SJSA1 (cell line): ENCODE measurements around the gene GNB1. TPM values are rescaled to one million over a fixed set of nuclear protein-coding genes. Genes with fewer than 3 reads are reported as not detected.

Source experiments
- DNase-seq, 2 experiments: peaks; one replicate each; pipeline ENCODE4 v3.0.0-alpha.2; 2015 to 2020; ENCODE audit warnings: low spot score in 2 of 2, low read depth in 1 of 2
- H3K27ac ChIP-seq: fragments of 250-450 bp; sonication (Bioruptor Pico); 2 replicates; pipeline ENCODE4 v1.5.1; 2020; ENCODE audit warnings: mild to moderate bottlenecking, moderate library complexity
- H3K27me3 ChIP-seq: fragments of 250-450 bp; sonication (Bioruptor Pico); replicated peaks from 2 replicates; pipeline ENCODE4 v1.5.1; 2020; ENCODE audit warnings: mild to moderate bottlenecking, moderate library complexity
- H3K36me3 ChIP-seq: fragments of 250-450 bp; sonication (Bioruptor Pico); 2 replicates; pipeline ENCODE4 v1.5.1; 2020; ENCODE audit warnings: mild to moderate bottlenecking
- H3K4me1 ChIP-seq: fragments of 250-450 bp; sonication (Bioruptor Pico); replicated peaks from 2 replicates; pipeline ENCODE4 v1.6.1; 2021; ENCODE audit warnings: mild to moderate bottlenecking
- H3K4me3 ChIP-seq: fragments of 250-450 bp; sonication (Bioruptor Pico); 2 replicates; pipeline ENCODE4 v1.5.1; 2020; ENCODE audit warnings: mild to moderate bottlenecking
- H3K9me3 ChIP-seq: fragments of 250-450 bp; sonication (Bioruptor Pico); replicated peaks from 2 replicates; pipeline ENCODE4 v1.5.1; 2020; ENCODE audit warnings: mild to moderate bottlenecking
- total RNA-seq: library from RNA; depleted of rRNA; stranded (reverse); fragments of >200 nt; shearing (Covaris generic); gene quantifications from 2 replicates; pipeline ENCODE4 v1.2.3, GENCODE V29; 2014

GNB1 gene
- total RNA-seq, 1 experiment from 2014 or later = 98.9 TPM

DNA sequence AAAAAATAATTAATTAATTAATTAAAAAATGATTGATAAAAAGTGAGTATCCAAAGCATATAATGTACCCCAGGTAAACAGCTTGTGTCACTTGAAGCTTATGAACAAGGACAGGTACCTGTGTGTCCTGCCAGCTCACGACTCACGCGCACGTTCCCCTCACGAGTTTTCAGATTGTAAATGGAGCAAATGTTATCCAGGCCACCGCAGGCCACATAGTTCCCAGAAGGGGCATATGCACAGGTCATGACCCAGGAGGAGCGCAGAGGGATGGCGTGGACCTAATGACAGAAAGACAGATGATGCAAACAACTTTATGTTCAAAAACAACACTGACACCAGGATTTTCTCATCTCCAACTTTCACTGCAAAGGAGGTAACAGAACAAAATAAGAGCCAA is 86.6 kb downstream of the GNB1 start:
- no peak for DNase-seq
- Histone ChIP-seq H3K36me3 (peaks cover 95% of the 10 kb centered on the region), H3K4me1 (peaks cover 11% of the 10 kb centered on the region; the same call in 1 of the 2 replicates), H3K9me3 (no peaks in the 10 kb centered on the region), H3K27me3 (no peaks in the 10 kb centered on the region), H3K27ac (no peak overlapping the region), H3K4me3 (no peak overlapping the region)

DNA sequence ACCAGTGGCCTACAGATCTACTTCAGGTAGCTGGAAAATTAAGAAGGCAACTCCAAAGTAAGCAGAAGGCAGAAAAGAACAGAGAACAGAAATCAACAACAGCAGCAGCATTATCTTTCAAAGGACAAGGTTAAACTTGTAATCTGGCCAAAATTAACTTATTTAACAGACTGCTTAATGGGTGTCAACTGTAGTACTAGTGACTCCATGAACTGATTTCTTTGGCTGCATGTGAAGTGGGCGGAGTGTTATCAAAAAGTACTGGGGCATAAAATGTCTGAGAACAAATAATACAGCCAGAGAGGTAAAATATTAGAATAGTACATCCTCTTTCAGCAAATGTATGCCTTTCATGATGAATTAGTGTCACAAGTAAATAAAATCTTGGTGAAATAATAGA is 88.0 kb downstream of the GNB1 start:
- DNase-seq = no peak
- Histone ChIP-seq H3K36me3 (peaks cover 97% of the 10 kb centered on the region), H3K27ac (no peak overlapping the region), H3K4me1 (peaks cover 7% of the 10 kb centered on the region; the same call in 1 of the 2 replicates), H3K27me3 (no peaks in the 10 kb centered on the region), H3K4me3 (no peak overlapping the region), H3K9me3 (no peaks in the 10 kb centered on the region)

DNA sequence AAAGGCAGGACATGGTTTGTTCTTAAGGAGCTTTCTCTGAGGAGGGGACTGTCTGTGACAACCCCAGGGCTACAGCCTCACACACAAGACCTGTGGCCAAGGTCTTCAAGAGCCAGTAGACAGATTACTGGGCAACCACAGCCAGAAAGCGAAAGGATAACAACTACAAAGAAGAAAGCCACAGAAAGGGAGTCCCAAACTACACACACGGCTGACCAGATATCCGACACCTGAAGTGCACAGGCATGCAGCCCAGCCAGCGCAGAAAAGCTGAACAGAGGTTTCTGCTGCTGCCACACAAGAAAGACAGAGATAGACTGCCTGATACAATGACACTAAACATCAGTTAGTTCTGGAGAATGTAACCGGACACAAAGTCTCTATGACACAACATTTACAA is 91.2 kb downstream of the GNB1 start:
- no peak overlapping the region for H3K27ac ChIP-seq
- peaks cover 100% of the 10 kb centered on the region for H3K36me3 ChIP-seq
- no peak overlapping the region for H3K4me3 ChIP-seq
- no peaks in the 10 kb centered on the region for H3K4me1 ChIP-seq
- DNase-seq = no peak
- no peaks in the 10 kb centered on the region for H3K27me3 ChIP-seq
- no peaks in the 10 kb centered on the region for H3K9me3 ChIP-seq

DNA sequence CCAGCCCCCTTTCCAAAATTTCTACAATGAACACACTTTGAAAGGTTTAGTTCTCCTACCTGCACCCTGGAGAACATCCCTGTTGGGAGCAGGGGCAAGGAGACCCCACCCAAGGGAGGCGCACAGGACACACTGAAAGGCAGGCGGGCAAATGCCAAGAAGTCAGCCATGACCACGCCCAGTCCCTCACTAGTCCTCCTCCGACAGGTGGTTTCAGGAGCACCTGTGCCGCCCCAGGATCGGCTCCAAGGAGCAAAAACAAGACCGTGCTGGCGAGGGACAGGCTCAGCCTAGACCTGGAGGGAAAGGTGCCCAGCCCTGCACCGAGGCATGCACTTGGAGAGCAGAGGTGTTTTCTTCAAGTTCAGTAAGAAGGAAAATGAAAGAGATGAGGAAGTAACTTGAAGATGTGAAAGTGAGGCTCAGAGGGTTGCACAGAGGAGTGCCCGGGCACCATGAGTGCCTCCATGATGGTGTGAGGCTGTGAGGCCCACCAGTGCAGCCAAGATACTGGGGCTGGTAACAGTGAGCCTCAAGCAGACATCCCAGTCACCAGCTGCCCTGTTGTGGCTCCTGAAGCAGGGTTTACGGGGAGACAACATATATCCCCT is 93.1 kb downstream of the GNB1 start:
- Histone ChIP-seq H3K36me3 (peaks cover 100% of the 10 kb centered on the region), H3K27ac (no peak overlapping the region)

DNA sequence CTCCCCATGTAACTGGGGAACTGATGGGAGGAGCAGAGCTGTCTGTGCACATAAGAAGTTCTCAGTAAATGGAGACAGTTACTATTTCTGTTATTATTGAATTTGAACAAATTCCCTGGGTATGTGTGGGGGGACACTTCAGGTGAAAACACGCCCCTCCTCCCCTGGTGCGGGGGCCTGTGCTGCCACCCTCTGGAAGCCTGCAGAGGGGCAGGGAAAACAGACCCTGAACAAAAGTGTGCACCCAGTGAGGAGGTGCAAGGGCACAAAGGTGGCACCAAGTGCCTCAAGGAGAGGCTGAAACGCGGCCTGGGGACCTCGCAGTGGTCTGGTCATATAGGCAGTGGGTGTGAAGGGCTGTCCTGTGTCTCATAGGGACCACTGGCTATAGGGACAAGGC is 94.4 kb downstream of the GNB1 start:
- H3K27ac ChIP-seq = no peak overlapping the region
- no peaks in the 10 kb centered on the region for H3K9me3 ChIP-seq
- no peaks in the 10 kb centered on the region for H3K4me1 ChIP-seq
- H3K36me3 ChIP-seq = peaks cover 100% of the 10 kb centered on the region
- no peaks in the 10 kb centered on the region for H3K27me3 ChIP-seq
- no peak for DNase-seq
- H3K4me3 ChIP-seq = no peak overlapping the region

More for the DNA sequence above, 93.1 kb downstream of the GNB1 start:
- Histone ChIP-seq H3K27me3 (no peaks in the 10 kb centered on the region), H3K4me1 (no peaks in the 10 kb centered on the region), H3K9me3 (no peaks in the 10 kb centered on the region), H3K4me3 (no peak overlapping the region)
- DNase-seq = no peak

DNA sequence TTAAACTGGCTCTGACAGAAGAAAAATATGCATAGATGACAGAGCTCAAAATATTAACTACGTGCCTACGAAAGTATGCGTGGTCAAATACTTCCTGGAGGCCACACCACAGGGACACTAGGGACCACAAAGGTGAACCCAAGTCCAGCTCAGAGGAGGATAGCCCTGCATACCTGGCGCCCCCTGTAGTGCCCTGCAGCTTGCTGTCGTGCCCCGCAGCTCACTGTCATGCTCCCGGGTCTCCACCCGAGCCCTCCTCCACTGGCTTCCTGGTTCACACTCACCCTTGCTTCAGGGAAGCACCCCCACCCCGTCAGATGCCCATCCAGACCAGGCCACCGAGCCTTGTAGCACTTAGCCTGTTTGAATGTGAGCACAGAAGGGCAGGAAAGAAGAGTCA is 95.9 kb downstream of the GNB1 start:
- DNase-seq = no peak
- H3K4me3 ChIP-seq = no peak overlapping the region
- no peaks in the 10 kb centered on the region for H3K4me1 ChIP-seq
- H3K36me3 ChIP-seq = peaks cover 100% of the 10 kb centered on the region
- no peak overlapping the region for H3K27ac ChIP-seq
- H3K9me3 ChIP-seq = no peaks in the 10 kb centered on the region
- H3K27me3 ChIP-seq = no peaks in the 10 kb centered on the region

DNA sequence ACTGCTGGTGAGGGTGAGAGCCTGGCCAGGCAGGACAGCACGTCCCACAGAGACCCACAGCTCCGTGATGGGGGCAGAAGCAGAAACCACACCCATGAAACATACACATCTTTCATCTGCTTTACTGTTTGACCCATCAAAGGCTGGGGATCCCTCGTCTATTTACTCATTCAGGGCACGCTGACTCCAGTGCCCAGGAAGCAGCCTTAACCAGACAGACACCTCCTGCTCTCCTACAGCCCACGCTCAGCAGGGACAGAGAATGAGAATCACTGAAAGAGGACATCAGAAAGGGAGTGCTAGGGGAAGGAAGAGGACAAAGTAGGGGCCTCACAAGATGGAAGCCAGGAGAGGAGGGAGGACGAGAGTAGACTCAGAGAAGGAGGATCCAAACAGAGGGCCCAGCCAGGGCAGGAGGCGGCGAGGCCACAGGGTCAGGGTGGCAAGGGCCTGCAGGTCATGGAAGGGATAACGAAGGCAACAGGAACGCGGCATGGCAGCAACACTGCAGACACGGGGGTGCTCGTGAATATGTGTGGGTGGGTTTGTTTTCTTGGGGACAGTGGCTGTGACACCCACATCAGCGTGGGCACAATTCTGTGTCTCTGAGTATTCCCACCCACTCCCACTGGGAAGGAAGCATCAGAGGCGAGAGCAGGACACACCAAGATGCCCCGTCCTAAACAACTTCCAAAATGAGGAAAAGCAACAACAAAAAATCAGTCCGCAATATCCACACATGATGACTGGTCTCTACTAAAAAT is 97.2 kb downstream of the GNB1 start:
- Histone ChIP-seq H3K4me1 (no peaks in the 10 kb centered on the region), H3K27ac (no peak overlapping the region), H3K36me3 (peaks cover 99% of the 10 kb centered on the region), H3K4me3 (no peak overlapping the region), H3K27me3 (no peaks in the 10 kb centered on the region), H3K9me3 (no peaks in the 10 kb centered on the region)
- DNase-seq = no peak

DNA sequence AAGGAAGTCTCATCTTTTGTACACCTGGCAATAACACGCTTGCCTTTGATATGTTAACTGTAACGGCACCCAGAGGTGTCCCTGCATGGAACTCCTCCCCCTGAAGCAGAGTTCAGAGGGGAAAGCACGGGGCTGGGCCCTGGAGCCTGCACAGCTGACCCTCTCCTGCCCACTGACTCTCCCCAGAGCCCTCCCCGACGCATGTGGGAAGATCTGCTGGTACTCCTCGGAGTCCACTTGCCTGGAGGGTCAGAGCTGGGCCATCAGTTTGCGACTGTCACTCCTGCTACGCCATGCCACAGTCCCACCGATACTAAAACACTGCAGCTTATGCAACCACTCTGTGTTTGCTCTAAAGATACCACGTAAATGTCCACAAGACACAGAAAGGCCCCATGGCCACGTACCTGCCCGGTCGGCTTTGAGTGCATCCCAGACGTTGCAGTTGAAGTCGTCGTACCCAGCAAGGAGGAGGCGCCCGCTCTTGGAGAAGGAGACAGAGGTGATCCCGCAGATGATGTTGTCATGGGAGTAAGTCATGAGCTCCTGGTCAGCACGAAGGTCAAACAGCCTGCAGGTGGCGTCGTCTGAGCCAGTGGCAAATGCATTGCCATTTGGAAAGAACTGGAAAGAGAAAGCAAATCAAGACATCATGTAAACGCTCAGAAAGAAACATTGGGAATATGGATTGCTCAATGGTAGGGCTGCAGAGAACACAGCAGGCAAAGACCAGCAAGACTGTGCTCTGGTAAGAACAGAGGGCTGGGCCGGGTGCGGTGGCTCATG is 102.0 kb downstream of the GNB1 start:
- H3K4me1 ChIP-seq = no peaks in the 10 kb centered on the region
- no peak overlapping the region for H3K27ac ChIP-seq
- H3K36me3 ChIP-seq = peaks cover 94% of the 10 kb centered on the region
- H3K9me3 ChIP-seq = no peaks in the 10 kb centered on the region
- no peak overlapping the region for H3K4me3 ChIP-seq
- H3K27me3 ChIP-seq = no peaks in the 10 kb centered on the region
- DNase-seq = no peak

DNA sequence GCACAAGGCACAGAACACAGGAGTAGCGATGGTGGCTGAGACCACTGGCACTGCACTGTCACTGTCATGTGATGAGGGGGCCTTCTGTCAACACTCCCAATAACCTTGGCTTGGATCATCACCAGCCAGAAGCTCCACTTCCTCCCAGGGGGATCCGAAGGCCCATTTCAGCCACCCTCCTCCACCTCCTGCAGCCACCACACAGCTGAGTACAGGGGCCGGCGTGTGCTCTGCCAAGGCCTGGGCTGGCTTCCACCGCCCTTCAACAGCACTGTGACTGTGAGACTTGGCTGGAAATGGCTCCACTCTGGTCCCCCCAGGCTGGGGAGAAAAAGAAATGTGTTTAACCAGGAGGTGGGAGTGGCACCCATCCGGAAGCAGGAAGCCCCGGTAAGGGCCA is 102.8 kb downstream of the GNB1 start:
- no peaks in the 10 kb centered on the region for H3K4me1 ChIP-seq
- H3K9me3 ChIP-seq = no peaks in the 10 kb centered on the region
- H3K4me3 ChIP-seq = no peak overlapping the region
- H3K27me3 ChIP-seq = no peaks in the 10 kb centered on the region
- H3K27ac ChIP-seq = no peak overlapping the region
- no peak for DNase-seq
- peaks cover 91% of the 10 kb centered on the region for H3K36me3 ChIP-seq

DNA sequence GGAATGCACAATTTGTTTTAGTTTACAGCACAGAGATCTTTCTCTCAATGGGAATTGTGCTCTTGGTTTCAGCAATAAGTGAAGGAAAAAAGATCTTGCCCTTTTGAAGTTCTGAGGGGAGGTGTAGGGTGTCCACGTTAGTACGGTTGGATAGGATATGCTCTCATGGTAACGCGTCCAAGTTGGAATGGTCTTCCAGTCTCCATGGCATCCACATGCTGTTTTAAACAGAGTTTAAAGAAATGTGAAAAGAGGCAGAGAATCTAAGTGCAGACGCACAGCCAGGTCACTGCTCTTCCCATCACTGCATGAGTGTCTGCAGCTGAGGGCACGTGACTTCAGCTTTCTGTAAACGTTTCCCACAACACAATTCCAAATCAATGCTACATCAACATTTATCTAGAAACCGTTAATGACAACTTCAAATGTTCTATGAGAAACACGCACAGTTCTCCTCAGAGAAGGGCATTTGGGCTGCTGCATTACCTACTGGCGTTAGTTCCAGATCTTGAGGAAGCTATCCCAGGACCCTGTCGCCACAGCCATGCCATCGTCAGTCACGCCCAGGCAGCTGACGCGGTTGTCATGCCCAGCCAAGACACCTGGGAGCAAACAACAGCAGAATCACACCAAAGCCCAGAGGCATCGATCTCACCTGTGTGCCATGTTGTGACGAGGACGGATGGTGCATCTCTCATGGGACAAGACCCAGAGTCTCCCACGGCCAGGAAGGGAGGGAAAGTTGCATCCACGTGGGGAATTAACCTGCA is 103.9 kb downstream of the GNB1 start:
- Histone ChIP-seq H3K36me3 (peaks cover 89% of the 10 kb centered on the region), H3K4me3 (no peak overlapping the region), H3K27ac (no peak overlapping the region), H3K9me3 (no peaks in the 10 kb centered on the region), H3K4me1 (peaks cover 7% of the 10 kb centered on the region), H3K27me3 (no peaks in the 10 kb centered on the region)
- DNase-seq = no peak

DNA sequence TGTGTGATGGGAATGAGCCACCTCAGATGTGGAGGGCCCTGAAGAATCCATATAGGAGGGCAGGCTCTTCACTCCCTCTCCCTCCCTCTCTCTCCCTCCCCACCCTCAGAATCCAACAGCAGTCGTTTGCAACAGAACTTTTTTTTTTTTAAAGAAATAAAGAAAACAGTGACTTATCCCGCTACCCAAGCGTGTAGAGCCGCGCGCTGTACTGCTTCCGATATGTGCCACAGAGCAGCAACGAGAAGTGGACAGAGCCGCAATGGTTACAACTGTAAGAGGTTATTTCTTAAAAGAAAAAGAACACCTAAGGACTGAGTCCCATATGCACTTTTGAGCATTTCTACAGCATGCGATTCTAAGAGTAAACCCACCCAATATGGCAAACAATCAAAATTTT is 105.2 kb downstream of the GNB1 start:
- no peak for DNase-seq
- no peaks in the 10 kb centered on the region for H3K9me3 ChIP-seq
- H3K27ac ChIP-seq = no peak overlapping the region
- peaks cover 7% of the 10 kb centered on the region for H3K4me1 ChIP-seq
- peaks cover 76% of the 10 kb centered on the region for H3K36me3 ChIP-seq
- no peak overlapping the region for H3K4me3 ChIP-seq
- no peaks in the 10 kb centered on the region for H3K27me3 ChIP-seq

DNA sequence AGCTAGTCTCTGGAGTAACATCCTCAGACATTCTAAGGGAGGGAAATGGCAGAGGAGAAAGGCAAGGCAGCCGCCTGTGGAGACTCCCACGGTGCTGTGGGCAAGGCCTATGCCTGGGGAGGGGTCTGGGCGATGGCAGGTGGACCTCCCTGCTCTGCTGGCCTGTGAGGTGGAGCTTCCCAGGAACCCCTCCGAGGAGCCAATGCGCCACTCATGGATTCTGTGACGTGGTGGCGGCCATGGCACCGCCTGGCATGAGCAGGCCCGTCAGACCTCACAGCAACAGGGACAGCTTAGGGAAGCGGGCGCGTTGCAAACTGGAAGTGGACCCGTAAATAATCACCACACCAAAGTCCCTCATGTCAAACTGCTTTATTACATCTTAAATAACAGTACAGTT is 106.0 kb downstream of the GNB1 start:
- H3K36me3 ChIP-seq = peaks cover 69% of the 10 kb centered on the region
- peaks cover 7% of the 10 kb centered on the region for H3K4me1 ChIP-seq
- no peaks in the 10 kb centered on the region for H3K27me3 ChIP-seq
- no peak overlapping the region for H3K27ac ChIP-seq
- no peak for DNase-seq
- no peak overlapping the region for H3K4me3 ChIP-seq
- no peaks in the 10 kb centered on the region for H3K9me3 ChIP-seq

DNA sequence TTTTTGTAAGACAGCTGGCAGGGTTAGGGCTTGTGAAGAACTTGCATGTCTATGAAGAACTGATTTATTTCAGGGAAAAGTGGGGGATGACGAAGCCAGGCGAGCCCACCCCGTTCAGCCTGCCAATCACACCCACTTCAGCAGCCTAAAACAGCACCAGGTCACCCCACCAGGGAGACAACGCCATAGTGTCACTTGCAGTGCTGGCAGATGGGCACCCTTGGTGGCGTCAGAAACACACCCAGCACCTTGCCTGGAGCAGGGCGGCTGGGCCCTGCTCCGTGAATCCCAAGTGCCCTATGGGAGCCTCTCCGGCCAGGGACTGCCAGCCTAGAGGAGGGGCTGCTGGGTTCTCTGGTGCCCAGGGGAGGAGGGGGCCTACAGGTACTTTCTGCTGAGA is 107.6 kb downstream of the GNB1 start:
- no peaks in the 10 kb centered on the region; the same call in 1 of the 2 replicates for H3K9me3 ChIP-seq
- no peak overlapping the region for H3K4me3 ChIP-seq
- peaks cover 60% of the 10 kb centered on the region for H3K36me3 ChIP-seq
- H3K4me1 ChIP-seq = peaks cover 15% of the 10 kb centered on the region
- DNase-seq = no peak
- no peaks in the 10 kb centered on the region for H3K27me3 ChIP-seq
- no peak overlapping the region for H3K27ac ChIP-seq
